ENCODE measurements around the gene EEF1A1.
"Not testable (repeated sequence)": the region's sequence is repeated elsewhere in the genome, so short reads cannot be mapped to it uniquely, and the experiment has no call there.

GRCh38 chr6:73518100-73518981, 2.5 kb downstream of the EEF1A1 start:
- TF ChIP-seq CTCF (conservative IDR thresholded peaks at IDR 0.05; ENCODE audit: low read depth, low read length); RAD21 (IDR thresholded peaks at IDR 0.05; ENCODE audit: low read length); RFX5 (IDR thresholded peaks at IDR 0.05; ENCODE audit: low read depth, low read length); POLR2A (IDR thresholded peaks at IDR 0.05; ENCODE audit: low read depth, low read length); SMC3 (IDR thresholded peaks at IDR 0.05; ENCODE audit: low read depth, low read length); CEBPB (IDR thresholded peaks at IDR 0.05; ENCODE audit: low read depth, low read length): not testable (repeated sequence)
- TF ChIP-seq, protein P1, sequence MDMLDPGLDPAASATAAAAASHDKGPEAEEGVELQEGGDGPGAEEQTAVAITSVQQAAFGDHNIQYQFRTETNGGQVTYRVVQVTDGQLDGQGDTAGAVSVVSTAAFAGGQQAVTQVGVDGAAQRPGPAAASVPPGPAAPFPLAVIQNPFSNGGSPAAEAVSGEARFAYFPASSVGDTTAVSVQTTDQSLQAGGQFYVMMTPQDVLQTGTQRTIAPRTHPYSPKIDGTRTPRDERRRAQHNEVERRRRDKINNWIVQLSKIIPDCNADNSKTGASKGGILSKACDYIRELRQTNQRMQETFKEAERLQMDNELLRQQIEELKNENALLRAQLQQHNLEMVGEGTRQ (IDR thresholded peaks at IDR 0.05; ENCODE audit: low read depth, low read length) = not testable (repeated sequence)

Measured in IMR-90 (cell line).